HG02642 (cell line): ENCODE results near the gene ACTG1.

ENCODE experiments used
- ATAC-seq: cut with Tn5 transposase; IDR thresholded peaks from one replicate; pipeline ENCODE4 v1.9.1; 2021; ENCODE audit warnings: mild to moderate bottlenecking; ENCODE audit not compliant: unreplicated experiment, poor library complexity

The ACTG1 gene

DNA sequence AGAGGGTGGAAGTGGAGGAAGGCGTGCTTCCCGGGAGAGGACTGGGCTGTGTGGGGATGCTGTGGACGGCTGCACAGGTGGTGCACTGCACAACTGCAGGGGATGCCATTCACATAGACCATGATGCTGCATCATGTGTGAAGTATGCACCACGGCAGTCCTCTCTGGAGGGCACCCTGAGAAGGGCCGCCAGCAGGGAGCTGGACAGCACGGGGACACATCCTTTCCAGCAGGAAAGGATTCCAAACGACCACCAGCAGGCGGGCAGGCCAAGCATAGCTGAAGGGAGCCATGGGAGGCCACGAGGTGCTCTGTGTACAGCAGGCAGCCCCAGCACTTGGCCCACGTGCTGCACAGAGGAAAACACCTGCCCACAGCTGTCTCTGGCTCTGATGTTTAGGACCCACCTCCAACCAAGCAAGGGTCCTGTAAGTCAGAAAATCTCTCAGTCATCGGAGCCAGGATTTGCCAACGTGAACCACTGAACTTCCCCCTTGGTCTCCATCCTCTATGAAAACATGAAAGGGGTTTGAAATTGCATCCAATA, 10.1 kb downstream of the ACTG1 start:
- ATAC-seq: no peak

DNA sequence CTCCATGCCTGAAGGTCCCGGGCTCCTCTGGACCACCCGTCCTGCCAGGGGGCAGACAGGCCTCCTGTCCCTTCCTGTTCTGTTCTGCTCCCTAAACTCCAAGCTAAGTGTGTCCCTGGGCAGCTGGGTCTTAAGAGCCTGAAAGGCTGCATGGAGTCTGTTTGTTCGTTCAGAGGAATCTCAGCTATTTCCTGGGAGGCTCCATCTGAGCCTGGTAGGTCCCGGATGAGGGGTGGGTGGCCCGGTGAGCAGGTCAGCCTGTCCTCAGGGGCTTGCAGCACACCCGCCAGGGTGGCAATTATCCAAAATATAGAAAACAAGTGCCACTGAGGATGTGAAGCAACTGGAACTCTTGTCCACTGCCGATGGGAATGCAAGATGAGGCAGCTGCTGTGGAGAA, 12.6 kb downstream of the ACTG1 start:
- ATAC-seq: no peak

DNA sequence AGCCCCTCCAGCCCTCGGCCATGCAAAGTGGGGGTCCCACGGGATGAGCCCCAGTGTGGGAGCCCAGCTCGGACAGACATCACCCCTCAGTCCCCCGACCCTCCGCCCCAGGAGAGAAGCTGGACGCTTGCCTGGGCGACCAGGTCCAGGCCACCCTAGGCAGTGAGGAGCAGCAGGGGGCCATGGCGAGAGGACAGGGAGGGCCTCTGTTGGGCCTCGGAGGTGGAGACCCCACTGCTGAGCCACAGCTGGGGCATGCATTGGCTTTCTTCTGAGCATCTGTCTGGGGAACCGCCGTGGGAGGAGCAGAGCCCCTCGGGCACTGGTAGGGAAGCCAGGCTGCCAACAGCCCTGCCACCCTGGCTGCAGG, 13.0 kb downstream of the ACTG1 start:
- ATAC-seq: no peak

DNA sequence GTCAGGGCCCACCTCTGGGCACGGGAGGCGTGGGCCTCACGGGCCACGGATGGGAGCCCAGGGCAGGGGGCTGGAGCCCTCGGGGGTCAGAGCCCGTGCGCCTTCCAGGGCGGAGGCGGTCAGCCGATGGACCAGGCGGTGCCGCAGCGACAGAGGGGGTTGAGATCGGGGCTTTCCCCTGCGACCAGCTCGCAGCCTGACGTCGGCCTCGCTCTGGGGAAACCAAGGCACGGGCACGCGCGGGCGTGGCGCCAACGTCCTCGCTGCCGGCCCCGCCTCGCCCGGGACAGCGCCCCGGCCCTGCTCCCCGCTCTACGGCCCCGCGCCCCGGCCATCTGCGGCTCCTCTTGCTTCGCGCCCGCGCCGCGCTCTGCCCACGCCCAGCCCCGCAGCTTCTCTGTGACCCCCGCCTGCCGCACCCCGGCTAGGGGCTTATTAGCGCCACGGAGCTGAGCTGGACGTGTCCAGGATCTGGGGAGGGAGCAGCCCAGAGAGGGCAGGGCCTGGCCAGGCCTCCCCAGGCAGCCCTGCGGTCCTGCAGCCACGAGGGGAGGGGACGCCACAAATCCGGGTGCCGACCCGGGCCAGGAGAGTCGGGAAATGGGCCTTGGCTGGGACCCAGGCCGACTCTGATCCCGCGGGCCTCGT, 13.5 kb downstream of the ACTG1 start:
- no peak for ATAC-seq

DNA sequence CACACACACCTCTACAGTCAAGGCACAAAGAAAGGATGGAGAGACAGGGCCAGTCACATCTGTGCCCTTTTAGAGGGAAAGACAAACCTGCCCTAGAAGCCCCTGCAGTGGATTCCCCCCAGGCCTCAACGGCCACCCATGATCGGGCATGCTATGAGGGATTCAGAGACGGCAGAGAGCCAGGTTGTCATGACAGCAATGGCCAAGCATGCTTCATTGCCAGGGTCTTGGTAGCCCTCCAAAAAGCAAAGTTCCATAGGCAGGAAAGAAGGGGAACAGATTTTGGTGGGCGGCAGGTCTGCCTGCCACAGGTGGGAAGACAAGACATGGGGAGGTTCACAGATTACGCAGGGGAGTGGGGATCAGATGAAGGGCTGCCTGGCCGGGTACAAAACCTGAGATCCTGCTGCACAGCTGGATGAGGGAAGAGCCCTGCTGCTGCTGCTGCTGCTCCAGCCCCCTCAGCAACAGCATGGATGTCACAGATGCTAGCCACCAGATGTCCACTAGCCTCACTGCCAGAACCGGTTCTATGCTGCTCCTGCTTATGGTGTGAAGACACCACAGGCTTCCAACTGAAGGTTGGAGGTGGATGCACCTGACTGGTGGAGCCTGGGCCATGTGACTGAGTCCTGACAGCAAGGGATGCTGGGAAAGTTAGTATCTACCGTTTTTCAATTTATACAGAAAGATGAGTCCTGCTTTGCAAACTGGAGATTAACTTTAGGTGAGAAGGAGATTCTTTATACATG, 17.8 kb downstream of the ACTG1 start:
- ATAC-seq: no peak

DNA sequence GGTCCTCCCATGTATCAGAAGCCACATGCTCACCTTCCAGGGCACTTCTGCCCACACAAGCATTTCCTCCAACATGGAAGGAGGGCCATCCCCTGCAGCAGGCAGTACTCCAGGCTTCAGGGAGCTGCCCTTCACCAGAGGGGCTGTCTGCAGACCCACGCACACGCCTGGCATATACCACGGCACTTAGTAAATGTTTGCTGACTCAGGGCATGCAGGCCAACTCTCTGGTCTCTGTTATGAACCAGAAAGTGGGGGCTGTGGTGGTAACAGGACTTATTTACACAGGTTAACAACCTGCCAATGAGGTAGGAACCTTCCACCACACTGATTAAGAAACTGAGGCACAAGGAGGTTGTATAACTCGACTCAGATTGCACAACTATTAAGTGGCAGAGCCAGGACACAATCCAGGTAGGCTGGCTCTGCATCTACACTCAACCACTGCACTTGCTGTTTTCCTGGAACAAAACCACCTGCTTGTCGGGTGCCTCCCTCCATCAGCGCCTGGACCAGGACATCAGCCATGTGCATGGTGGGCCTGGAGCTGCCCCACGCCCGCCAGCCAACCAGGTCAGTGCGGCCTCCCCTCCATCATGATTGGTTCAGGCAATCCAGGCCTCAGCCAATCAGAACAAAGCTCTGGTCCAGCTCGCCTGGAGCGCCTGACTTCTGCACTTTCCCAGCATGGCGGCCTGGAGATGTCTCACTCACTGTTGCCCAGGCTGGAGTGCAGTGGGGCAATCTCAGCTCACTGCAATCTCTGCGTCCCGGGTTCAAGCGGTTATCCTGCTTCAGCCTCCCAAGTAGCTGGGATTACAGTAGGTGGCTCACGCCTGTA, 19.2 kb downstream of the ACTG1 start:
- no peak for ATAC-seq

DNA sequence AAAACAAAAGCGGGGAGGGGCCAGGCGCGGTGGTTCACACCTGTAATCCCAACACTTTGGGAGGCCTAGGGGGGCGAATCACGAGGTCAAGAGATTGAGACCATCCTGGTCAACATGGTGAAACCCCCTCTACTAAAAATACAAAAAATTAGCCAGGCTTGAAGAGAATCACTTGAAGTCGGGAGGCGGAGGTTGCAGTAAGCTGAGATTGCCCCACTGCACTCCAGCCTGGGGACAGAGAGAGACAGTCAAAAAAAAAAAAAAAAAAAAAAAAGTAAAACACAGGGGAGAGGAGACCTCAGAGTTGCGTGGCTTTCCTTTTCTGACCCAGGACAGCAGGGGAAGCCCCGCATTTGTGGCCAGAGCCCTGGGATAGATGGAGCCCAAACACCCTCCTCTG, 19.9 kb downstream of the ACTG1 start:
- ATAC-seq: no peak

DNA sequence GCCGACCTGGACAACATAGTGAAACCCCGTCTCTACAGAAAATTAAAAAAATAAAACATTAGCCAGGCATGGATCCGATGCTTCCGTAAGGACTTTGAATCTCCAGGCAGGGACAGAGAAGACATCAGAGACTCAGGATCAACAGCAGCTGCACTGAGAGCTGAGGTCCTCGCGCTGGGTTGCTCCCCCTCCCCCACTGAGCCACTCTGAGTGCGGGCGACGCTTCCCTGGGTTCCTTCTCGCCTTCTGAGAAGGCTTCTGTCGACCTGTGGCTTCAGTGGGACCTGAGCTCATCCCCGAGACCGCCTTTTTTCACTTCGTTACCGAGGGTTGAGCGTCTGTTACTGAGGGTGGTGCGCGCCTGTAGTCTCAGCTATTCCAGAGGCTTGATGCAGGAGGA, 20.4 kb downstream of the ACTG1 start:
- ATAC-seq: no peak

DNA sequence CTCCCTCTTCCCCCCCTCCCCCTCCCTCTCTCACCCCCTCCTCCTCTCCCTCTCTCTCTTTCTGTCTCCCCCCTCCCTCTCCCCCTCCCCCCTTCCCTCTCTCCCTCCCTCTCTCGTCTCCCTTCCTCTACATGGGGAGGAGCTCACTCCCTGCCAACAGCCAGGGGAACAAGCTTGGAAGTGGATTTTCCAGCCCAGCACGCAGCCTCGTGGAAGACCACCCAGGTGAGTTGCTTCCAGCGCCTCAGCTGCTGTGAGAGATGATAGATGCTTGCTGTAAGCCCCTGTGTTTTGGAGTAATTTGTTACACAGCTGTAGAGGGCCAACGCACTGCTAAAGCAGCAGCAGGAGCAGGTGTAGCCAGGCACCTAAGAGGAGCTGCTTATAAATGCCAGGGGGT, 20.8 kb downstream of the ACTG1 start:
- ATAC-seq: no peak

DNA sequence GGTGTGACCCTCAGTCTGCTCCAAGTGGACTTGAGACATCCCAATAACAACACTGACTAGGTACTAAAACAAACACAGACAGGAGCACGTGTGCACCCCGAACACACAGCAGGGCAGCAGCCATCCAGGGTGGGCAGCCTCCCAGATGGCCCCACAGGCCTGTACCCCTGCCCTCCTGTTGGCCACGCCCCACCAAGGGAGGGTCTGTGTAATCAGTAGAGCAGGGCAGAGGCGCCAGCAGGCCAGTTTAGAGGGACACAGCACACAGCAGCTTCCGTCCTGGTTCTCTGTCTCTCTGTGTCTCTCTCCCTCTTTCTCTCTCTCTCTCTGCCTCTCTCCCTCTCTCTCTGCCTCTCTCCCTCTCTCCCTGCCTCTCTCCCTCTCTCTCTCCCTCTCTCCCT, 21.4 kb downstream of the ACTG1 start:
- ATAC-seq: no peak

DNA sequence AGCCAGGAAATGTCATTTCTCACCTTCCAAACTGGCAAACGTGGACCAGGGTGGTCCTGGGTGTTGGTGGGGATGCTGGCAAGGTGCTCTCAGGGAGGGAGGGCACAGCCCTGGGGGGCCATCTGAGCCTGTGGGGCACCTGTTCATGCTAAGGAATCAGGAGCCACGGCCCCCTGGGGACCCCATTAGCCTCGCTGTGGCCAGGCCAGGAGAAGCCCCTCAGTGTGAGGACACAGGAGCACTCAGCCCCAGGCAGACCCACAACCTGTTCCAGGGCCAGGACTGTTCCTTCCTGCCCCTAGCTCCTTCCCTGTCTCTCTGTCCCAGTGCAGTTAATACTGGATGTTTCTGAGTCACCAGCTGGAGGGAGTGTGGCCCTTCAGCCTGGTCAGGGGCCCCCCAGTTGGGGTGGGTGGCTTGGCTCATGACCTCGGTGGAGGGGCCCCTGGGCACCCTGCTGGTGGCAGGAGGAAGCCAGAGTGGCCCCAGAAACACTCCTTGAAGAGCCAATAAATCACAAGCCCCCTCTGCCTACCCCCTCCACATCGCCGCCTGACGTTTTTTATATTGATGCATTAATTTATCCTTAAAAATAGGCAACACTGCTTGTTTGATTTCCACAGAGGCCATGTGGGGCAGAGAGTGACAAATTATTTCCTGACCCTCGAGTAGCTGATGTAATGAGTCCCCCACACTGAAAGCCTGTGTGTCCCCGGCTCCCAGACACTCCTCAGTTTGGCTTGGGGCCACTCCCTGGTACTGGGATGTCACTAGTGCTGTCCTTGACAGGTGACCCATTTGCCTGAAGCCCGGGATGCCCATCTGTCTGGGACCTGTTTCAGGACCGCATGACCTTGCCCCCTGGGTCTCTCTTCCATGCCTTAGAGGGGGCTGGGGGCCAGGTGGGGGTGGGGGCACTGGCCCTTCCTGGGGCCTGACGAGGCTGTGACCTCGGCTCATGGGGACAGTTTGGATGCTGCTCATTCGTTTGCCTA, 22.3 kb downstream of the ACTG1 start:
- no peak for ATAC-seq

DNA sequence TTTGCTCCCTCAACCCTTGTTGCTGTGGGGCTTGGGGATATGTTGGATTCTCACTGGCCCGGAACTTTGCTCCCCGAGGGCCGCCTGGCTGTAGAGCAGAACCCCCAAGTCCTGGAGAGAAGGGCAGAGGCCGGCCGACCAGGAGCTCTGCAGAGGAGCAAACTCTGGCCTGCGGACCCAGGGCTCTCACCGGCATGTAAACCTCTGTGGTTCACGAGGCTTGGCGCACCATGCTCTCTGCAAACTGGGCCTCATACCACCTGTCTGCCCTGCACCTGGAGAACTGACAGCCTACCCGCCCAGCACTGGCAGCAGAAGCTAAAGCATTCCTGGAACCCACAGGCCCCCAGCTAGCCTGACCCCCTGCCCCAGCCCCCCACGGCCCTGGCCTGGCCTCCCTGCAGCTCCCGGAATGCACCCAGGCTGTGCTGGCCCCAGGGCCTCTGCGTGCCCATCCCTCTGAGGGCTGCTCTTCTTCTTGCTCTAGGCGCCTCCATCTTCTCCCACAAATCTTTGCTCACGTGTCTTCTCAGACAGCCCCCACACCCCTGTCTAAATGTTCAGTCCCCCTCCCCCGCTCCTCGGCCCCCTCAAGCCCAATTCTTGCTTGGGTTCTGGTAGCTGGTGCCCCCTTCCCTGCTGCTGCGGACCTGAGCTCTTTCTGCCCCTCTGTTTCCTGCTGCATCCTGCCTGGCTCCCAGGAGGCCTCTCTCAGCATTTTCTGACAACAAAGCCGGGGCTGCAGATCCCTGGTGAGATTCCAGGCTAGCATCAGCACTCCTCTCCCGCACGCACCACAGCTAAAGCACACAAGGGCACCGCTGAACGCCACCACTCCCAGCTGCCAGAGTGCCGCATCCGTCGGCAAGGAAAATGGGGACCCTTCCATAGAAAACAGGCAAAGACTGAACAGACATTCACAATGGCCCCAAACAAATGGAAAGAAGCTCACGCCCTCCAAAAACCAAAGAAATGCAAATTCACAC, 23.3 kb downstream of the ACTG1 start:
- ATAC-seq: no peak

DNA sequence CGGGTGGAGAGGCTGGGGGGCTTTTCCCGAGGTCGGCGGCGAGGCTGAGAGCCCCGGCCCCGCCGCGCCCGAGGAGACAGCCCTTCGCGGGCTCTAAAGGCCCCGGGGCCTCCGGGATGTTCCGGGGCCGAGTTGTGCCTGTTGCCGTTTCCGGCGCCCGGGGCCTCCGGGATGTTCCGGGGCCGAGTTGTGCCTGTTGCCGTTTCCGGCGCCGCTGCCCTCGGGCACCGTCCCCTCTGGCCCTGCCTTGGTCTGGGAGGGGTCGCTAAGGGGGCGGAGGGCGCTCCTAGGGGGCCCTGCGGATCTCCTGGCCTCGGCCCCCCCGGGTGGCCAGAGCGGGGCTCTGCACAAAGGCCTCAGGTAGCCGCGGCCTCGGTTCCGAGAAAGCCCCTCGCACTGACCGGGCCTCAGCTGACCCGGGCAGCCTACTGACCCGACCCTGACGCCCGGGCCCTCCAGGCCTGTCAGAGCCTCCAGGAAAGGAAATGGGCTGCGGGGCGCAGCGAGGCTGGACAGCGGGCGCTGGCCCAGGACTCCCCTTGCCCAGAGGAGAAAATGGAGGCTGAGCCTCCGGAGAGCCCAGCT, 24.2 kb downstream of the ACTG1 start:
- ATAC-seq: no peak

DNA sequence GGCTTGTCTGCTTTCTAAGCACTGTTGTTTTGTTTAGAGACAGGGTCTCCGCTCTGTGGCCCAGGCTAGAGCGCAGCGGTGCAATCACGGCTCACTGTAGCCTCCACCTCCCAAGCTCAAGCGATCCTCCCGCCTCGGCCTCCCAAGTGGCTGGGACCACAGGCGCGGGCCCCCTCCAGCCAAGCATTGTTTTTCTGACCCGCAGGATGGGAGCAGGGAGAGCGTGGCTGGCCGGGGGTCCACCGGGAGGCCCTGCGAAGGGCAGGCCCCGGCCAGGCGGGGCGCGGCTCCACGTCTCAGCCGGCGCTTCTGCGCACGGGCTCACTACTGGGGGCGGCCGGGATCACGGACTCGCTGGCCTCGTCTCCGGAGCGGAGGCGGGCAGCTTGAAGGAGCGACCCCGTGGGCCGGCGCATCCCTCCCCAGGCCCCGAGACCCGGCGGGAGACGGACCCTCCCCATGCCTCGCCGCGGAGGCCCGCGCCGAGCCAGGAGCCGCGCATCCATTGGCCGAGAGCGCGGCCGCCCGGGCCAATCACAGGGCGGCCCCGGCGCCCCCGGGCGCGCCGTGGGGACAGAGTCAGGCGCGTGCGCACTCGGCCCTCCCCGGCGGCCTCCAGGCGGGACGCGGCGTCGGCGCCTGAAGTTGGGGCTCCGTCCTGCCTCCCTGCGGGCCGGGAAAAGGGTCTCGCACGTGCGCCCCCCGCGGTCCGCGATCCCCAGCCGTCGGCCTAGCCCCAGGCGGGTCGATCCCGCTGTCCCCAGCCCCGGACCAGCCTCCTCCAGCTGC, 24.9 kb downstream of the ACTG1 start:
- no peak for ATAC-seq

DNA sequence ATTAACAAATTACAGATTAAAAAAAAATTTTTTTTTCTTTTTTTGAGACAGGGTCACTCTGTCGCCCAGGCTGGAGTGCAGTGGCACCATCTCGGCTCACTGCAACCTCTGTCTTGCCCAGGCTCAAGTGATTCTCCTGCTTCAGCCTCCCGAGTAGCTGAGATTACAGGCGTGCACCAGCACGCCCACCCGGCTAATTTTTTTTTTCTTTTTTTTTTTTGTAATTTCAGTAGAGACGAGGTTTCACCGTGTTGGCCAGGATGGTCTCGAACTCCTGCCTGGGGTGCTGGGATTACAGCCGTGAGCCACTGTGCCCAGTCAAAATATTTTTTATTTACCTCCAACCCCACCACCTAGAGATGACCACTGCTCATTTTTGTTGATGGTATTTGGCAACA, 25.5 kb downstream of the ACTG1 start:
- ATAC-seq: no peak

DNA sequence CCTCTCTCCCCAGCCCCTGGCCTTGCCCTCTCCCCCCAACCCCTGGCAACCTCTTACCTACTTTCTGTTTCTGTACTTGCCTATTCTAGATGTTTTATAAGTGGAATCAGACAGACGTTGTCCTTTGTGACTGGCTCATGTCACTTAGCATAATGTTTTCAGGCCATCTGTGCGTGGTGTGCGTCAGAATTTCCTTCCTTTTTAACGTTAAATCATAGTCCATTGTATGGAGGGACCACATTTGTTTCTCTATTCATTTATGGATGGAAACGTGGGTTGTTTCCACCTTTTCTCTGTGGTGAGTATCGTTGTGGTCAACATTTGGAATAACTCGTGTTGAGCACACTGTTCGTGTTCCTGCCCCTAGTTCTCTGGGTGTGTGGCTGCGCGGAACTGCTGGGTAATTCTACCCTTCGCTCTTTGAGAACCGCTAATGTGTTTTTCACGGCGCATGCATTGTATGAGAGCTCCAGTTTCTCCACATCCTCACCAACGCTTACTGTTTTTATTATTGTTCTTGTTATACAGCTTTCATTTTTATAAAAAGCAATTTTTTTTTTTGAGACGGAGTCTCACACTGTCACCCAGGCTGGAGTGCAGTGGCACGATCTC, 26.3 kb downstream of the ACTG1 start:
- ATAC-seq: no peak
